ENCODE measurements around the gene C1QTNF9. TPM values are rescaled to one million over a fixed set of nuclear protein-coding genes. Genes with fewer than 3 reads are reported as not detected.
"Not testable (repeated sequence)": the region's sequence is repeated elsewhere in the genome, so short reads cannot be mapped to it uniquely, and the experiment has no call there.

C1QTNF9 gene, protein sequence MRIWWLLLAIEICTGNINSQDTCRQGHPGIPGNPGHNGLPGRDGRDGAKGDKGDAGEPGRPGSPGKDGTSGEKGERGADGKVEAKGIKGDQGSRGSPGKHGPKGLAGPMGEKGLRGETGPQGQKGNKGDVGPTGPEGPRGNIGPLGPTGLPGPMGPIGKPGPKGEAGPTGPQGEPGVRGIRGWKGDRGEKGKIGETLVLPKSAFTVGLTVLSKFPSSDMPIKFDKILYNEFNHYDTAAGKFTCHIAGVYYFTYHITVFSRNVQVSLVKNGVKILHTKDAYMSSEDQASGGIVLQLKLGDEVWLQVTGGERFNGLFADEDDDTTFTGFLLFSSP
- total RNA-seq: not detected in 2 replicates

DNA sequence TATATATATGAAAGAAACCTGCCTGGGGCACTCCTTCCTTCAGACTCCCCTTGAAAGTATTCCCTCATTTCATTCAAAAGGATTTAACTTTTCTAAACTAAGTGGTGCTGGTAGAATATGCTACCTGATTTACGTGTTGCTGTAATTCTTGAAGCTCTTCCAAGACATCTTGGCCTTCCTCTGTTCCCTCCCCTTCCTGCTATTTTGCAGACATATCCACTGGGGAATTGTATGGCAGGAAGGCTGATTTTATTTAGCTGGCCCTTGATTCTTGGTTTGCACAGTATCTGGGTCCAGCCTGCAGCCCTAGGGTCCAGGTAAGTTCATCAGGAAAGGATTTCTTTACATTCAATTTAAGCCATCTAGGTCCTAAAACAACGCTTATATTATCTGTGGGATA is at the start of gene C1QTNF9:
Gene C1QTNF9 (plus strand): TSS at position 281 of the 400 bp plus-strand sequence. CDS start 6,424 bp downstream, outside the sequence.
- not testable (repeated sequence) for H3K27me3 ChIP-seq (ENCODE audit: control insufficient read depth, insufficient read depth, low read length); DNase-seq (ENCODE audit: low read depth); H3K4me3 ChIP-seq (ENCODE audit: low read depth, low read length); FAIRE-seq; H3K36me3 ChIP-seq (ENCODE audit: control insufficient read depth, insufficient read depth, low read length)

DNA sequence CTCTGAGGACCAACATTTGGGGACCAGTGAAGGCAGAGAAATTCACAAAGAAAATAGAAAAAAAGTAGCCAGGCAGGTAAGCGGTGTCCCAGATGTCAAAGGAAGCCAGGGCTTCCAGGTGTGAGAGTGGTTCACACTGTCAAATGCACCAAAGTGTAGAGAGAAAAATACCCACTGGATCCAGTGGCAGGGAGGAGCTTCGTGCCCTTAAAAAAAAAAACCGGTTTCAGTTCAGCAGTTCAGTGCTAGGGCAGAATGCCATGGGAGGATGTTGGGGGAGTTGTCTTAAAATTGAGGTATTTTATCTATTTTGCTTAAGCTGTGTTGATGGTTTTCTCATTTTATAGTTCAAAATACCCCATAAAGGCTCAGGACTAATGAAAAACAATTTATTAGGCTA is 47.8 kb upstream of the C1QTNF9 start:
- Histone ChIP-seq H3K4me3 (ENCODE audit: low read depth, low read length) (no peak overlapping the region), H3K27me3 (ENCODE audit: control insufficient read depth, insufficient read depth, low read length) (no peaks in the 10 kb centered on the region), H3K36me3 (ENCODE audit: control insufficient read depth, insufficient read depth, low read length) (no peaks in the 10 kb centered on the region)
- TF ChIP-seq, protein P1, sequence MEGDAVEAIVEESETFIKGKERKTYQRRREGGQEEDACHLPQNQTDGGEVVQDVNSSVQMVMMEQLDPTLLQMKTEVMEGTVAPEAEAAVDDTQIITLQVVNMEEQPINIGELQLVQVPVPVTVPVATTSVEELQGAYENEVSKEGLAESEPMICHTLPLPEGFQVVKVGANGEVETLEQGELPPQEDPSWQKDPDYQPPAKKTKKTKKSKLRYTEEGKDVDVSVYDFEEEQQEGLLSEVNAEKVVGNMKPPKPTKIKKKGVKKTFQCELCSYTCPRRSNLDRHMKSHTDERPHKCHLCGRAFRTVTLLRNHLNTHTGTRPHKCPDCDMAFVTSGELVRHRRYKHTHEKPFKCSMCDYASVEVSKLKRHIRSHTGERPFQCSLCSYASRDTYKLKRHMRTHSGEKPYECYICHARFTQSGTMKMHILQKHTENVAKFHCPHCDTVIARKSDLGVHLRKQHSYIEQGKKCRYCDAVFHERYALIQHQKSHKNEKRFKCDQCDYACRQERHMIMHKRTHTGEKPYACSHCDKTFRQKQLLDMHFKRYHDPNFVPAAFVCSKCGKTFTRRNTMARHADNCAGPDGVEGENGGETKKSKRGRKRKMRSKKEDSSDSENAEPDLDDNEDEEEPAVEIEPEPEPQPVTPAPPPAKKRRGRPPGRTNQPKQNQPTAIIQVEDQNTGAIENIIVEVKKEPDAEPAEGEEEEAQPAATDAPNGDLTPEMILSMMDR (IDR thresholded peaks at IDR 0.05; ENCODE audit: insufficient read depth, low read length, severe bottlenecking): no peak
- DNase-seq (ENCODE audit: low read depth): no peak
- no peak for FAIRE-seq

DNA sequence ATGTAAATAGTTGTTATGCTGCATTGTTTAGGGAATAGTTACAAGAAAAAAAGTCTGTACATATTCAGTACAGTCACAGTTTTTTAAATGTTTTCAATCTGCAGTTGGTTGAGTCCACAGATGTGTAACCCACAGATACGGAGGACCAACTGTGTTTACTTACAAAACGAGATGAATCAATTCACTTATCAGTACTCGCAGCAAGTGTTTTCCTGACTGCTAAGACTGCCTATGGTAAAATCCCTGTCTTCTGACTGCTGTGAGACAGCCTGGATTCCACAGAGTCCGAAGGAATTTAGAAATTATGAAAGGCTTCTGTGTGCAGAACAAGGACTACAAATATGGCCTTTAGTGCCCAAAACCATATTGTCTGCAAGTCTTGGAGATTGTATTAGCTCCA is 45.7 kb upstream of the C1QTNF9 start:
- no peak for DNase-seq (ENCODE audit: low read depth)
- H3K36me3 ChIP-seq (ENCODE audit: control insufficient read depth, insufficient read depth, low read length): no peaks in the 10 kb centered on the region
- TF ChIP-seq, protein P1 (IDR thresholded peaks at IDR 0.05; ENCODE audit: insufficient read depth, low read length, severe bottlenecking): no peak
- no peak for FAIRE-seq
- H3K4me3 ChIP-seq (ENCODE audit: low read depth, low read length): no peak overlapping the region
- no peaks in the 10 kb centered on the region for H3K27me3 ChIP-seq (ENCODE audit: control insufficient read depth, insufficient read depth, low read length)

DNA sequence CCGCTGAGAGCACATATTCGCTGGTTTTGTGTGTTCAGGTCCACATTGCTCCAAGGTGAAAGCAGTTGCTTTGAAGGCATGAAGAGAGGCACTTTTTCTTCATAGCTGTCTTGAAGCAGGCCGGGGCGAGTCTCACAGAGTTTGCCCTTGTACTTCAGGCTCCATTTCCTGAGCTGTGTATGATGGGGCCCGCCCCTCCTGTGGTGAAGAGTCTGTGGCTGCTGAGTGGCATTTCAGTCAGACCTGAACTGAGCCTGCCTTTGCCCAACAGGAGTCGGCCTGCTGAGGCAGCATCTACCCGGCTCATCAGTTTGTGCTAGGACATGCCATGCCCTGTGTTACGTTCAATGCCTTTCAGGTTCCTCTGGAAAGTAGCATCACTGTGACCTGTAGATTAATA is 44.4 kb upstream of the C1QTNF9 start:
- DNase-seq (ENCODE audit: low read depth) (peak; percentile 49), FAIRE-seq (no peak)
- H3K4me3 ChIP-seq (ENCODE audit: low read depth, low read length): no peak overlapping the region
- H3K27me3 ChIP-seq (ENCODE audit: control insufficient read depth, insufficient read depth, low read length): no peaks in the 10 kb centered on the region
- TF ChIP-seq, protein P1 (IDR thresholded peaks at IDR 0.05; ENCODE audit: insufficient read depth, low read length, severe bottlenecking): no peak
- no peaks in the 10 kb centered on the region for H3K36me3 ChIP-seq (ENCODE audit: control insufficient read depth, insufficient read depth, low read length)

DNA sequence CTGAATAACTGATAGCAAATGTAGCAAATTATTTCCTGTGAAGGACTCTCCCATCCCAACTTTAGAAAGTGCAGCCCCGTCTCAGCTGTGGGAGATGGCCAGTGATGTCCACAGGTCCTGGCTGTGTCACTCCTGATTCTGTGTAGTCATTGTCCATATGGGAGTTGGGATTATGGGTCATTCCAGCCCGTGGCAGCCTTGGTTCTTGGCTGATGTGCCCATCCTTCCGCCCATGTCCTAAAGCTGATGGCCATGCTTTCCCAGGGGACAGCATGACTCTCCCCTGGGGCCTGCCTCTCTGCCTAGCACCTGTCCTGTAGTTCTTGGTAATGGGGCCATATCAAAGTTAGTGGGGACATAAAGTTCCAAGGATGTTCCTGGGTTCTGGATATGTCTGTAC is 43.9 kb upstream of the C1QTNF9 start:
- Histone ChIP-seq H3K36me3 (ENCODE audit: control insufficient read depth, insufficient read depth, low read length) (no peaks in the 10 kb centered on the region), H3K4me3 (ENCODE audit: low read depth, low read length) (no peak overlapping the region), H3K27me3 (ENCODE audit: control insufficient read depth, insufficient read depth, low read length) (no peaks in the 10 kb centered on the region)
- TF ChIP-seq, protein P1 (IDR thresholded peaks at IDR 0.05; ENCODE audit: insufficient read depth, low read length, severe bottlenecking): no peak
- FAIRE-seq: no peak
- no peak for DNase-seq (ENCODE audit: low read depth)

DNA sequence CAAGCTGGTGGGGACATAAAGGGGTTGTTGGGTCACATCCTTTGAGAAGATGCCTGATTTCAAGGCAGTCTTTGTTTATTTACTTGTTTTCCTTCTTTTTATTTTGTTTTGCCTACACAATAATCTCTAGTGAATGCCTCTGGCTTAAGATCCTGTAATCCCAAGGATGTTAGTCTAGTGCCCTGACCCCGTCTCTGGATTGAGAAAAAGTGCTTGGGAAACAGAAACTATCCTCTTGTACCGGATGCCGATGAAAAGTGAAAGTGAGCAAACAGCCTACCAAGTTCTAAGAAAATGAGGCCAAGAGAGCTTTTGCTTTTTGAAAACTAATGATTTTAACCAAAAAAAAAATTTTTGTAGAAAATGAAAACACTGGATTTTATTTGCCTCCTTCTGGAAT is 42.1 kb upstream of the C1QTNF9 start:
- DNase-seq (ENCODE audit: low read depth) (peak; percentile 16), FAIRE-seq (no peak)
- TF ChIP-seq, protein P1 (IDR thresholded peaks at IDR 0.05; ENCODE audit: insufficient read depth, low read length, severe bottlenecking): no peak
- no peaks in the 10 kb centered on the region for H3K36me3 ChIP-seq (ENCODE audit: control insufficient read depth, insufficient read depth, low read length)
- no peaks in the 10 kb centered on the region for H3K27me3 ChIP-seq (ENCODE audit: control insufficient read depth, insufficient read depth, low read length)
- no peak overlapping the region for H3K4me3 ChIP-seq (ENCODE audit: low read depth, low read length)

Data from bronchial epithelial cell (primary cell).